Stimulated activated CD4-positive, alpha-beta T cell treated with anti-CD3 and anti-CD28 coated beads, Interleukin-15, amount 100 ng/mL, for 48 hours (primary cell): ENCODE measurements around the gene DPP4.

Experiments
- DNase-seq, 2 donors: peaks; one replicate each; pipeline ENCODE4 v3.0.0-alpha.2; 2020; ENCODE audit warnings: low read depth in 2 of 2

DPP4 gene

GRCh38 chr2:162021516-162022058, 52.4 kb downstream of the DPP4 start:
- DNase-seq: no peak

- DNase-seq: no peak
These were observed 55.5 kb downstream of the DPP4 start for GRCh38 chr2:162018530-162018929.

GRCh38 chr2:162017233-162017632, 56.8 kb downstream of the DPP4 start:
- DNase-seq: no peak

GRCh38 chr2:162016080-162016479, 57.9 kb downstream of the DPP4 start:
- DNase-seq: no peak

GRCh38 chr2:162014751-162015150, 59.3 kb downstream of the DPP4 start:
- no peak for DNase-seq

GRCh38 chr2:162013514-162014475, 60.2 kb downstream of the DPP4 start:
- no peak for DNase-seq

GRCh38 chr2:162012565-162013058, 61.4 kb downstream of the DPP4 start:
- no peak for DNase-seq

GRCh38 chr2:162011706-162012564, 62.1 kb downstream of the DPP4 start:
- DNase-seq: no peak

- DNase-seq: no peak
These were observed 64.5 kb downstream of the DPP4 start for GRCh38 chr2:162009543-162009942.

GRCh38 chr2:162007447-162008040, 66.5 kb downstream of the DPP4 start:
- DNase-seq: no peak

GRCh38 chr2:162006337-162006736, 67.7 kb downstream of the DPP4 start:
- DNase-seq: no peak

GRCh38 chr2:162004031-162004430, 70.0 kb downstream of the DPP4 start:
- DNase-seq: no peak

- DNase-seq: no peak
These were observed 71.3 kb downstream of the DPP4 start for GRCh38 chr2:162002623-162003235.

- no peak for DNase-seq
These were observed 73.6 kb downstream of the DPP4 start for GRCh38 chr2:162000431-162000830.

GRCh38 chr2:161999321-161999720, 74.7 kb downstream of the DPP4 start:
- DNase-seq: no peak

- no peak for DNase-seq
These were observed 75.2 kb downstream of the DPP4 start for GRCh38 chr2:161998857-161999256.

- DNase-seq: no peak
These were observed 76.0 kb downstream of the DPP4 start for GRCh38 chr2:161997916-161998471.

GRCh38 chr2:161995553-161996016, 78.4 kb downstream of the DPP4 start:
- DNase-seq: no peak

- DNase-seq: no peak
These were observed 79.1 kb downstream of the DPP4 start for GRCh38 chr2:161994761-161995520.

GRCh38 chr2:161992531-161992930, 81.5 kb downstream of the DPP4 start:
- peak; percentile 19 to 28 for DNase-seq
